OCI-LY7 (cell line): ENCODE data around the gene SLC2A4RG. TPM values are rescaled to one million over a fixed set of nuclear protein-coding genes. Genes with fewer than 3 reads are reported as not detected.
A peak's percentile ranks its signal among the peaks of the same experiment; 100 is the strongest.

ENCODE experiments used
- BruUV-seq: library from RNA; stranded (reverse); fragments of 400-500 nt; replicated peaks from 2 replicates; lab custom pipeline; 2021; lab: Mats Ljungman, UMichigan
- CTCF ChIA-PET: fragments of 300-600 bp; sonication (Branson Sonifier 250); formaldehyde crosslinking; loops from one replicate; lab custom pipeline; 2022; ENCODE audit warnings: antibody characterized with exemption; ENCODE audit not compliant: unreplicated experiment; lab: Charles Lee
- POLR2A ChIA-PET: fragments of 300-600 bp; sonication (Branson Sonifier 250); formaldehyde crosslinking; loops from one replicate; lab custom pipeline; 2022; ENCODE audit warnings: antibody characterized with exemption; lab: Charles Lee
- DNase-seq: peaks from one replicate; pipeline ENCODE4 v3.0.0-alpha.2; 2015; ENCODE audit warnings: low spot score
- H2AFZ ChIP-seq: fragments of 200-600 bp; sonication (generic), shearing (Covaris generic); 2 replicates; pipeline ENCODE4 v1.6.1; 2014; ENCODE audit warnings: mild to moderate bottlenecking, antibody characterized with exemption, low read length, moderate library complexity
- H3K27ac ChIP-seq: fragments of 200-600 bp; sonication (generic); 2 replicates; pipeline ENCODE4 v1.5.1; 2014; ENCODE audit warnings: mixed run types, low read depth, mild to moderate bottlenecking, moderate library complexity, low read length, inconsistent platforms; ENCODE audit not compliant: poor library complexity, severe bottlenecking
- H3K36me3 ChIP-seq: fragments of 200-600 bp; sonication (generic); 2 replicates; pipeline ENCODE4 v1.6.1; 2014; ENCODE audit warnings: mild to moderate bottlenecking, antibody characterized with exemption, low read length, moderate library complexity, mixed read lengths; ENCODE audit not compliant: insufficient read depth
- H3K4me1 ChIP-seq: fragments of 200-600 bp; sonication (generic); 2 replicates; pipeline ENCODE4 v1.5.1; 2014; ENCODE audit warnings: mild to moderate bottlenecking, low read length; ENCODE audit not compliant: insufficient read depth, poor library complexity, severe bottlenecking
- H3K4me2 ChIP-seq: fragments of 200-600 bp; sonication (generic); 2 replicates; pipeline ENCODE4 v1.6.1; 2014; ENCODE audit warnings: mild to moderate bottlenecking, low read length
- H3K4me3 ChIP-seq: fragments of 200-600 bp; sonication (generic); 2 replicates; pipeline ENCODE4 v1.5.1; 2014; ENCODE audit warnings: mild to moderate bottlenecking, low read depth, low read length; ENCODE audit not compliant: poor library complexity, severe bottlenecking
- H3K79me2 ChIP-seq: fragments of 200-600 bp; sonication (generic); 2 replicates; pipeline ENCODE4 v1.6.1; 2016; ENCODE audit warnings: low read depth, mild to moderate bottlenecking, low read length, moderate library complexity, mixed read lengths; ENCODE audit not compliant: insufficient read depth
- H3K9me2 ChIP-seq: fragments of 200-600 bp; sonication (generic); 2 replicates; pipeline ENCODE4 v1.6.1; 2016; ENCODE audit warnings: mild to moderate bottlenecking, low read length, mixed read lengths; ENCODE audit not compliant: insufficient read depth
- H3K9me3 ChIP-seq: fragments of 200-600 bp; sonication (generic); 2 replicates; pipeline ENCODE4 v1.6.1; 2014; ENCODE audit warnings: mild to moderate bottlenecking, mixed run types, low read length, mixed read lengths
- H4K20me1 ChIP-seq: fragments of 200-600 bp; sonication (generic); 2 replicates; pipeline ENCODE4 v1.6.1; 2014; ENCODE audit warnings: mild to moderate bottlenecking, antibody characterized with exemption, low read length, moderate library complexity, mixed read lengths; ENCODE audit not compliant: insufficient read depth
- CTCF ChIP-seq: fragments of 200-600 bp; sonication (generic); conservative IDR thresholded peaks from 2 replicates; pipeline ENCODE4 v1.5.1; 2014; ENCODE audit warnings: mild to moderate bottlenecking, antibody characterized with exemption, low read length, moderate library complexity, mixed read lengths
- EZH2phosphoT487 ChIP-seq: fragments of 200-600 bp; sonication (generic); IDR thresholded peaks from 2 replicates; pipeline ENCODE4 v1.6.1; 2018; ENCODE audit warnings: low read depth, borderline replicate concordance, mild to moderate bottlenecking, mixed run types, antibody characterized with exemption, low read length, moderate library complexity, mixed read lengths
- intact Hi-C: fragments of 100-400 bp; cut with micrococcal nuclease; formaldehyde crosslinking; loops from one replicate; pipeline ENCODE4 v1.10.0; 2022; ENCODE audit not compliant: unreplicated experiment
- total RNA-seq, 2 experiments: library from RNA; depleted of rRNA in 1 of 2; stranded (reverse); fragments of >200 nt in 1 of 2; shearing (Covaris generic) in 1 of 2; gene quantifications; 2 replicates each; pipeline ENCODE4 v1.2.3, GENCODE V29; 2014 to 2022

The SLC2A4RG gene
- total RNA-seq, 2 experiments from 2014 or later = 77.9 to 113 TPM

- Histone ChIP-seq H3K36me3 (peaks cover 52% of the 10 kb centered on the region; the same call in 1 of the 2 replicates), H3K79me2 (peaks cover 9% of the 10 kb centered on the region), H3K4me2 (no peak overlapping the region), H3K4me3 (no peak overlapping the region), H3K9me2 (no peaks in the 10 kb centered on the region), H3K9me3 (no peaks in the 10 kb centered on the region), H2AFZ (no peak overlapping the region), H3K4me1 (peaks cover 68% of the 10 kb centered on the region), H4K20me1 (no peaks in the 10 kb centered on the region), H3K27ac (peak overlapping the region; percentile 89)
- TF ChIP-seq CTCF (no peak), EZH2phosphoT487 (no peak)
- CTCF ChIA-PET = no interaction called here
- DNase-seq = no peak
- TSS peak; percentile 65 for BruUV-seq
- POLR2A ChIA-PET = interaction anchor here (0.5 to 1.3 kb wide), 2 partner anchors 9 to 77 kb away, joined by 3 read pairs; partner anchors contain the start of gene RTEL1
- intact Hi-C loops = no loop called here
Observed at GRCh38 chr20:63734946-63735858, 4.4 kb upstream of the SLC2A4RG start.

- no peak within 1 kb of the TSS for H2AFZ ChIP-seq
- peak within 1 kb of the TSS; percentile 92 for H3K4me2 ChIP-seq
- H4K20me1 ChIP-seq = no peaks in the 10 kb centered on the region
- H3K27ac ChIP-seq = peak within 1 kb of the TSS; percentile 89
- H3K9me2 ChIP-seq = no peaks in the 10 kb centered on the region
- H3K79me2 ChIP-seq = peaks cover 9% of the 10 kb centered on the region
- no peaks in the 10 kb centered on the region for H3K9me3 ChIP-seq
- peaks cover 69% of the 10 kb centered on the region for H3K4me1 ChIP-seq
- BruUV-seq = no TSS peak
- intact Hi-C loops = loop anchor here (1.0 to 2.0 kb wide), 2 partner anchors 29 to 107 kb away; partner anchors contain the start of gene ARFRP1
- ChIA-PET POLR2A (interaction anchor here (0.5 to 1.7 kb wide), 5 partner anchors 8 to 78 kb away, joined by 3 to 13 read pairs (median 4); partner anchors contain the start of genes ARFRP1, RTEL1 and ZGPAT), CTCF (interaction anchor here (0.6 to 0.7 kb wide), 2 partner anchors 30 to 51 kb away, joined by 3 to 5 read pairs; no protein-coding TSS in a partner anchor)
- peak; percentile 83 for DNase-seq
- TF ChIP-seq CTCF = peak; percentile 15; the same call in 1 of the 2 replicates
- no peak for TF ChIP-seq EZH2phosphoT487
- H3K4me3 ChIP-seq = peak within 1 kb of the TSS; percentile 70
- peaks cover 53% of the 10 kb centered on the region; the same call in 1 of the 2 replicates for H3K36me3 ChIP-seq
Observed at GRCh38 chr20:63735859-63736718, 3.5 kb upstream of the SLC2A4RG start, which contains the start of gene LIME1. Gene LIME1 (plus strand): TSS chr20:63736664. CDS start chr20:63737550, 886 bp downstream.
